Measurements from ENCODE around the gene PHLDB3.
"Not testable (repeated sequence)": the region's sequence is repeated elsewhere in the genome, so short reads cannot be mapped to it uniquely, and the experiment has no call there.

PHLDB3 gene

GRCh38 chr19:43467276-43467675, 37.3 kb downstream of the PHLDB3 start:
- DNase-seq (ENCODE audit: low spot score) = no peak

- no peak for DNase-seq (ENCODE audit: low spot score)
Observed at GRCh38 chr19:43466793-43467192, 37.8 kb downstream of the PHLDB3 start.

GRCh38 chr19:43465468-43466120, 39.0 kb downstream of the PHLDB3 start, which contains the start of gene LYPD3:
Gene LYPD3 (minus strand): TSS chr19:43465608. CDS start chr19:43465571, 37 bp downstream.
- peak; percentile 18 for DNase-seq (ENCODE audit: low spot score)

GRCh38 chr19:43464134-43464775, 40.3 kb downstream of the PHLDB3 start:
- DNase-seq (ENCODE audit: low spot score) = peak; percentile 66

- DNase-seq (ENCODE audit: low spot score) = peak; percentile 95
Observed at GRCh38 chr19:43463381-43464133, 41.0 kb downstream of the PHLDB3 start.

GRCh38 chr19:43462785-43463380, 41.7 kb downstream of the PHLDB3 start:
- DNase-seq (ENCODE audit: low spot score) = no peak

GRCh38 chr19:43462383-43462782, 42.2 kb downstream of the PHLDB3 start:
- no peak for DNase-seq (ENCODE audit: low spot score)

- DNase-seq (ENCODE audit: low spot score) = no peak
Observed at GRCh38 chr19:43461303-43461702, 43.2 kb downstream of the PHLDB3 start.

GRCh38 chr19:43460362-43461016, 44.1 kb downstream of the PHLDB3 start:
- DNase-seq (ENCODE audit: low spot score) = no peak

- no peak for DNase-seq (ENCODE audit: low spot score)
Observed at GRCh38 chr19:43457809-43458208, 46.7 kb downstream of the PHLDB3 start.

- no peak for DNase-seq (ENCODE audit: low spot score)
Observed at GRCh38 chr19:43455321-43456113, 49.0 kb downstream of the PHLDB3 start.

- DNase-seq (ENCODE audit: low spot score) = no peak
Observed at GRCh38 chr19:43454031-43454430, 50.5 kb downstream of the PHLDB3 start.

- DNase-seq (ENCODE audit: low spot score) = no peak
Observed at GRCh38 chr19:43452582-43452981, 52.0 kb downstream of the PHLDB3 start.

- DNase-seq (ENCODE audit: low spot score) = no peak
Observed at GRCh38 chr19:43450545-43450997, 54.0 kb downstream of the PHLDB3 start.

GRCh38 chr19:43447655-43448054, 56.9 kb downstream of the PHLDB3 start:
- no peak for DNase-seq (ENCODE audit: low spot score)

- peak; percentile 77 for DNase-seq (ENCODE audit: low spot score)
Observed at GRCh38 chr19:43446746-43447489, 57.6 kb downstream of the PHLDB3 start.

GRCh38 chr19:43445426-43445825, 59.1 kb downstream of the PHLDB3 start:
- DNase-seq (ENCODE audit: low spot score) = no peak

GRCh38 chr19:43444531-43445287, 59.8 kb downstream of the PHLDB3 start:
- DNase-seq (ENCODE audit: low spot score) = no peak

GRCh38 chr19:43444091-43444490, 60.5 kb downstream of the PHLDB3 start:
- DNase-seq (ENCODE audit: low spot score) = not testable (repeated sequence)

- DNase-seq (ENCODE audit: low spot score) = no peak
Observed at GRCh38 chr19:43441716-43442115, 62.8 kb downstream of the PHLDB3 start.

All from hematopoietic multipotent progenitor cell treated with erythropoietin and hydrocortisone succinate and interleukin-3 and kit ligand, for 15 days (in vitro differentiated cells).